HG03565 (cell line): ENCODE measurements around the gene FIP1L1.
A peak's percentile ranks its signal among the peaks of the same experiment; 100 is the strongest.
"Not testable (repeated sequence)": the region's sequence is repeated elsewhere in the genome, so short reads cannot be mapped to it uniquely, and the experiment has no call there.

ENCODE experiments used
- ATAC-seq: cut with Tn5 transposase; IDR thresholded peaks from one replicate; pipeline ENCODE4 v1.9.1; 2021; ENCODE audit warnings: mild to moderate bottlenecking, moderate library complexity; ENCODE audit not compliant: unreplicated experiment

FIP1L1 gene, protein sequence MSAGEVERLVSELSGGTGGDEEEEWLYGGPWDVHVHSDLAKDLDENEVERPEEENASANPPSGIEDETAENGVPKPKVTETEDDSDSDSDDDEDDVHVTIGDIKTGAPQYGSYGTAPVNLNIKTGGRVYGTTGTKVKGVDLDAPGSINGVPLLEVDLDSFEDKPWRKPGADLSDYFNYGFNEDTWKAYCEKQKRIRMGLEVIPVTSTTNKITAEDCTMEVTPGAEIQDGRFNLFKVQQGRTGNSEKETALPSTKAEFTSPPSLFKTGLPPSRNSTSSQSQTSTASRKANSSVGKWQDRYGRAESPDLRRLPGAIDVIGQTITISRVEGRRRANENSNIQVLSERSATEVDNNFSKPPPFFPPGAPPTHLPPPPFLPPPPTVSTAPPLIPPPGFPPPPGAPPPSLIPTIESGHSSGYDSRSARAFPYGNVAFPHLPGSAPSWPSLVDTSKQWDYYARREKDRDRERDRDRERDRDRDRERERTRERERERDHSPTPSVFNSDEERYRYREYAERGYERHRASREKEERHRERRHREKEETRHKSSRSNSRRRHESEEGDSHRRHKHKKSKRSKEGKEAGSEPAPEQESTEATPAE

DNA sequence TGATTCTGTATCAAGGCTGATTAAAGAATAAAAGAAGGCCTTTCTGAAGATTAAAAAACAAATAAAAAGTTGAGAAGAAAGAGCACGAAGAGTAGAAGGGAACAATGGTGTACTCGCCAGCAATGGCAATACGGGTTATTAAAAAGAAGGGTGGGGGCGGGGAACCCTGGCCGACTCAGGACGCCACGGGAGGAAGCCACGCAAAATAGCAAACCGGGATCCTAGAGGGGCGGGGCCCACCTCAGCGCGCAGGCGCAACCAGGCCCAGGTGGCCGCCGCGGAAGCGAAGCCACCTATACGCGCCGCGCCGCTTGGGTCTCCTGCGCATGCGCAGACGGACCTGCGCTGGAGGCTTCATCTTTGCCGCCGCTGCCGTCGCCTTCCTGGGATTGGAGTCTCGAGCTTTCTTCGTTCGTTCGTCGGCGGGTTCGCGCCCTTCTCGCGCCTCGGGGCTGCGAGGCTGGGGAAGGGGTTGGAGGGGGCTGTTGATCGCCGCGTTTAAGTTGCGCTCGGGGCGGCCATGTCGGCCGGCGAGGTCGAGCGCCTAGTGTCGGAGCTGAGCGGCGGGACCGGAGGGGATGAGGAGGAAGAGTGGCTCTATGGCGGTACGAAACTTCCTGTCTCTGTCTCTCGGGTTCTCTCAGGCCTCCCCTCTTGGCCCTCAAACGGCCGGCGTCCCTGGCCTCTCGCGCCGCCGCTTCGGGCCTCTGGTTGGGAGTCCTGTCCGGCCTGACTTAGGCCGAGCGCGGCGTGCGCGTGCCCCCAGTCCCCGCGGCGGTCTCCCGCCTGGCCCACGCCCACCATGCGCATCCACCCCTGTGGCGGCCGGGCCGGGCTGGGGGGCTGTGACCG is at the start of gene FIP1L1:
FIP1L1 (plus strand) TSS at position 323 of the 852 bp plus-strand sequence; CDS start at position 521, 198 bp downstream.
- ATAC-seq = peak; percentile 82

DNA sequence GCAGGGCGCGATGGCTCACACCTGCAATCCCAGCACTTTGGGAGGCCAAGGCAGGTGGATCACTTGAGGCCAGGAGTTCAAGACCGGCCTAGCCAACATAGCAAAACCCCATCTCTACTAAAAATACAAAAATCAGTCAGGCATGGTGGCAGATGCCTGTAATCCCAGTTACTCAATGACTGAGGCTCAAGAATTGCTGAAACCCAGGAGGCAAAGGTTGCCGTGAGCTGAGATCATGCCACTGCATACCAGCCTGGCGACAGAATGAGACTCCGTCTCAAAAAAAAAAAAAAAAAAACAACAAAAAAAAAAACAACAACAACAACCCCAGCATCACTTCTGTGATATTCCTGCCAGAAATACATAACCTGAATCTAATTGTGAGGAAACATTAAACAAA is 42.5 kb upstream of the FIP1L1 start:
- not testable (repeated sequence) for ATAC-seq

DNA sequence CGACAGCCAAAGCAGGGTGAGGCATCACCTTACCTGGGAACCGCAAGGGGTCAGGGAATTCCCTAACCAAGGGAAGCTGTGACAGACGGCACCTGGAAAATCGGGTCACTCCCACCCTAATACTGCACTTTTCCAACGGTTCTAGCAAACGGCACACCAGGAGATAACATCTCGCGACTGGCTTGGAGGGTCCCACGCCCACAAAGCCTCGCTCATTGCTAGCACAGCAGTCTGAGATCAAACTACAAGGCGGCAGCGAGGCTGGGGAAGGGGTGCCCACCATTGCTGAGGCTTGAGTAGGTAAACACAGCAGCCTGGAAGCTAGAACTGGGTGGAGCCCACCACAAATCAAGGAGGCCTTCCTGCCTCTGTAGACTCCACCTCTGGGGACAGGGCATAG is 37.3 kb upstream of the FIP1L1 start:
- not testable (repeated sequence) for ATAC-seq

DNA sequence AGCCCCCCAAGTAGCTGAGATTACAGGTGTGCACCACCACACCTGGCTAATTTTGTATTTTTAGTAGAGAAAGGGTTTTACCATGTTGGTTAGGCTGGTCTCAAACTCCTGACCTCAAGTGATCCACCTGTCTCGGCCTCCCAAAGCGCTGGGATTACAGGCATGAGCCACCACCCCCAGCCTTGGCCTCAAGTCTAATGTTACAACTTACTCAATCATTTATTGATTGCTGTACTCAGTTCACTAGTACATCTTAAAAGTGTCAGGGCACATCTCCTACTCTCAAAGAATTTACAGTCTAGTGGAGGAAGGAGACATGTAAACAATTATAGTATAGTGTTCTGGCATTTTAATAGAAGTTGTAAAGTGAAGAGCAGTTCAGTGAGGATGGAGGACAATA is 31.0 kb upstream of the FIP1L1 start:
- ATAC-seq = not testable (repeated sequence)

DNA sequence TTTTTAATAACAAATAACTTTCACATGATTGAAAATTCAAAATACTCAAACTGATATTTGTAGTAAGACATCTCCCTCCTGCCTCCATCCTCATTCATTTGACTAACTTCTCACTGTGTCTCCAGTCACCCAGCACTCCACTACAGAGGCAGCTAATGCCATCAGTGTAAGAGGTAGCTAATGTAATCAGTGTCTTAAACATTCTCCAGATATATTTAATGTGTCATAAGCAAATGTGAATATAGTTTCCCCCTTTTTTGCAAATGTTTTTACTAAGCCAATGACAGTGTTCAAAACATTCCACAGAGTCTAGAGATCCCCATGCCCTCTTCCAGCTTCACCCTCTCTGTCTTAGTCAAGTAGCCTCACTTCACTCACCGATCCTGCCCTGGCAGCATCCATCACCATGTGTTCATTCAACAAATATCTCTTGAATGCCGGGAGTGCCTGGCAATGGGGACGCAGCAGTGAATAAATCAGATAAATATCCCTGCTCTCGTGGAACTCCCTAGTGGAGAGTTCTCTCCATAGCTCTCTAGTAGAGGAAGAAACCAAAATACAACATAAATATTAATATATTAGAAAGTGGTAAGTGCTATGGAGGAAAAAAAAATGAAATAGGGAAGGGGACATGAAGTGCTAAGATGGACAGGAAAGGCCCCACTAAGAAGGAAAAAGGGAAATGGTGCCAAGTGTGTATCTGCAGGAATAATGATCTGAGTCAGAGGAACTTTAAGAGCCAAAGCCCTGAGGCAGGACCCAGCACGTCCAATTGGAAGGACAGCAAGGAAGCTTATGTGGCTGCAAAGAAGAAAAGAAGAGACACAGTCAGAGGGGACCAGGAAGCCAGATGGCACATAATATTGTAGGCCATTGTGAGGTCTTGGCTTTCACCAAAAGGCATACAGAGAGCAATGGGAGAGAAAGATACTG is 30.3 kb upstream of the FIP1L1 start:
- ATAC-seq = no peak

DNA sequence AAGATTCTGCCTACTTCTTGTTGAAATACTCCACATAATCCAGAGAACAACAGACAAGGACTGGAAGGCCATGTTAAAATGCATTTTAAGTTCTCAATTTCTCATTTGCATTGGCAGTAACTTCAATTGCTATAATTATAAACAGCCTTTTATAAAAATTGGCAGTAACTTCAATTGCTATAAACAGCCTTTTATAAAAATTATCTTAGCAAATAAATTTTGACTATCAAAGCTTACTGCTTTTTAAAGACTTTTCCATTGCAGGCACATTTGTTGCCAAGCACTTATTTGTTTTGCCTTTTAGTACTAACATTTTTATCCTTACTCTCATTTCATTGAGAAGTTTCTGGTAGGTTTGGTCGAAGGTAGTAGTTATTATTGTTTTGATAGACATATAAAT is 29.4 kb upstream of the FIP1L1 start:
- no peak for ATAC-seq

DNA sequence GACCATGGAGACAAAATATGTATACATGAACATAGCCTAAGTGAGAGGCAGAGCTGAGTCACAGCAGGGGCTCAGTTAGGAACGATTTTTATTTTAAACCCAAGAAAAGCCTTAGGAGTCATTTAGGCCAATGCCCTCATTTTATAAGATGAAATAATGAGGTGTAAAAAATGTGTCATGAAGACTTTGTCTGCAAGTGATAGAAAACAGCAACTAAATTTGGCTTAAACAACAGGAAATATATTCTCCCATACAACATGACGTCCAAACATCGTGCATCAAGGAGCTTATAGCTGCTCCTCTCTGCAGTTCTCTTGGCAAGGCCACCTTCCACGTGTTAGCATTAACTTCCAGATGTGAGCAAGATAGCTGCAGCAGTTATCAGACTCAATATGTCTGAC is 28.4 kb upstream of the FIP1L1 start:
- no peak for ATAC-seq

DNA sequence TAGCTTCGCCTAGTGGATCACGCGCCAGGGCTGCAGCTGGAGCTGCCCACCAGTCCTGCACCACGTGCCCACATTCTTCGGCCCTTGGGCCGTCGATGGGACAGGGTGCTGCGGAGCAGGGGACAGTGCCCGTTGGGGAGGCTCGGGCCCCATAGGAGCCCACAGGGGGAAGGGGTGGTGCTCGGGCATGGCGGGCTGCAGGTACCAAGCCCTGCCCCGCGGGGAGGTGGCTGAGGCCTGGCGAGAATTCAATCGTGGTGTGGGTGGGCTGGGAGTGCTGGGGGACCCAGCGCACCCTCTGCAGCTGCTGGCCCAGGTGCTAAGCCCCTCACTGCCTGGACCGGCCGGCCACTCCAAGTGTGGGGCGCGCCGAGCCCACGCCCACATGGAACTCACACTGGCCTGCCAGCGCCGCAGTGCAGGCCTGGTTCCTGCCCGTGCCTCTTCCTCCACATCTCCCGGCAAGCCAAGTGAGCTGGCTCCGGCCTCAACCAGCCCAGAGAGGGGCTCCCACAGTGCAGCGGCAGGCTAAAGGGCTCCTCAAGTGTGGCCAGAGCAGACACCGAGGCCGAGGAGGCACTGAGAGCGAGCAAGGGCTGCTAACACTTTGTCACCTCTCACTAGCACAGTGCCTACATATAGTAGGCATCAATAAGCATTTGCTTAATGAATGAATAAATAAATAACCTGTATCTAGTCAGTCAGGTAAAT is 23.3 kb upstream of the FIP1L1 start:
- ATAC-seq = no peak

DNA sequence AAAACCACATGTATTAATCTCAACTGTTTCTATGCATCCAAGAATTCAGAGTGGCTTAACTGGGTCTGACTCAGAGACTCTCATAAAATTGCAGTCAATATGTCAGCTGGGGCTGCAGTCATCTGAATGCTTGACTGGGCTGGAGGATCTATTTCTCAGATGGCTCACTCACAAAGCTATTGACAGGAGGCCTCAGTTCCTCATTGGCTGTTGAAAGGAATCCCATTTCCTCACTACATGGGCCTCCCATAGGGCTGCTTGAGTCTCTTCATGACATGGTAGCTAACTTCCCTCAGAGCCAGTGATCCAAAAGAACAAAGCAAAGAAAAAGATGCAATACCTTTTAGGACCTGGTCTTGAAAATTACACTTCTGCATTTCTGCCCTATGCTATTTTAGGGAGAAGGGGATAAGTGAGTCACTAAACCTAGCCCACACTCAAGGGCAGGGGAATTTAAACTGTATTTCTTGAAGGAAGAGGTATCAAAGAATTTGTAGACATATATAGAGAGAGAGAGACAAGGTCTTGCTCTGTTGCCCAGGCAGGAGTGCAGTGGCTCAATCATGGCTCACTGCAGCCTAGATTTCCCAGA is 21.4 kb upstream of the FIP1L1 start:
- ATAC-seq = no peak

DNA sequence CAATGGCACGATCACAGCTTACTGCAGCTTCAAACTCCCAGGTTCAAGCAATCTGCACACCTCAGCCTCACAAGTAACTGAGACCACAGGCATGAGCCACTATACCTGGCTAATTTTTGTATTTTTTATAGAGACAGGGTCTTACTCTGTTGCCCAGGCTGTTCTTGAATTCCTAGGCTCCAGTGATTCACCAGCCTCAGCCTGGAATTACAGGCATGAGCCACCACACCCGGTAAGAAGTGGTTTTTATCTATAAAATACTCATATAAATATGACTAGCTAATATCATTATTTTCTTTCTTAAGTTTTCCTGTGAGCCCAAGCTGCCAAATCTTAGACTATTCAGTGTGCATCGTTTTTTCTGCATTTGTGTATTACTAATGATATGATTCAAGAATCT is 16.0 kb upstream of the FIP1L1 start:
- ATAC-seq = no peak

DNA sequence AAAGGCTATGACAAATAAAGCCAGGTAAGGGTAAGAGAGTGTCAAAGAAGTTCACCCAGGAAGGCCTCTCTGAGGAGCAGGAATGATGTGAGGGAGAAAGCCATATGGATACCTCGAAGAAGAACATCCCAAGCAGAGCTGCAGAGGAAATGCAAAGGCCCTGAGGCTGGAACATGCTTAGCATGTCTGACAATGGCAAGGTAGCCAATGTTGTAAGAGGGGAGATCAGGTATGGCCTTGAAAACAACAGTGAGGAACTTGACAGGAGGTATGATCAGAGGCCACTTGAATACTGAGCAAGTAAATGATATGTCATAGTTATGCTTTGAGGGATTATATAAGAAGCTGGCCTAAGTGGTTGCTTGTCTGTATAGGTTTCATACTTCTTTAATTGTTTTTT is 15.3 kb upstream of the FIP1L1 start:
- ATAC-seq = no peak

DNA sequence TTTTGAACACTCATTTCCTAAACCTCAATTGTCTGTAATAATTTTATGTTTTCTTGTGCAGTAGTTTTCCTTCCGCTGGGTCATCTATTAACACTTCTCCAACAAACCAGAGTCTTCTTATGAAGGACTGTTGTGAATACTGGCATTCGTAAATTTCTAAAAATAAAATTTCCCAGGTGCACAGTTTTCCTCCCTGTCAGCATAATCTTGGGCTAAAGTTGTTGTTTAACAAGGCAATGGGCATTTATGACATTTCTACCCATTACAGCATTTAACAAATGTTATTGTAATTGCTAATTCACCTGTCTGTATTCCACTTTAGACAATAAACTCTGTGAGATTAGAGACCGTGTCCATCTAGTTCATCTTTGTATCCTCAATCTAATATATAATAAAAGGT is 12.8 kb upstream of the FIP1L1 start:
- no peak for ATAC-seq

DNA sequence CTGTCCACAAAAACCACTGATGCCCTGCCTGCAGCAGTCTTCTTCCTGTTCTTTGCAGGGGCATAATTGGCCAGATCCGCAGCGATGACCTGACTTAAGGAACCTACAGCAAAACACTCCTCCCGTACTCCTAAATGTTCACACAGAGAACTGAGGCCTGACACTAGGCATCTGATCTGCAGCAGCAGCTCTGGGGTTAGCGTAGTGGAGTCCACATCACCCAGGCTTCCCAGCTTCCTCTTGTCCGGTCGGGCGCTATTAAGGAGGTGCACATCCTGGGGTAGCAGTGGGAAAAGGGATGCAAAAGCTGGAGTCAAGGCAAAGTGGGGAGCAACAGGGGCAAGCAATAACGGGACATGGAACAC is 12.3 kb upstream of the FIP1L1 start:
- ATAC-seq = no peak

DNA sequence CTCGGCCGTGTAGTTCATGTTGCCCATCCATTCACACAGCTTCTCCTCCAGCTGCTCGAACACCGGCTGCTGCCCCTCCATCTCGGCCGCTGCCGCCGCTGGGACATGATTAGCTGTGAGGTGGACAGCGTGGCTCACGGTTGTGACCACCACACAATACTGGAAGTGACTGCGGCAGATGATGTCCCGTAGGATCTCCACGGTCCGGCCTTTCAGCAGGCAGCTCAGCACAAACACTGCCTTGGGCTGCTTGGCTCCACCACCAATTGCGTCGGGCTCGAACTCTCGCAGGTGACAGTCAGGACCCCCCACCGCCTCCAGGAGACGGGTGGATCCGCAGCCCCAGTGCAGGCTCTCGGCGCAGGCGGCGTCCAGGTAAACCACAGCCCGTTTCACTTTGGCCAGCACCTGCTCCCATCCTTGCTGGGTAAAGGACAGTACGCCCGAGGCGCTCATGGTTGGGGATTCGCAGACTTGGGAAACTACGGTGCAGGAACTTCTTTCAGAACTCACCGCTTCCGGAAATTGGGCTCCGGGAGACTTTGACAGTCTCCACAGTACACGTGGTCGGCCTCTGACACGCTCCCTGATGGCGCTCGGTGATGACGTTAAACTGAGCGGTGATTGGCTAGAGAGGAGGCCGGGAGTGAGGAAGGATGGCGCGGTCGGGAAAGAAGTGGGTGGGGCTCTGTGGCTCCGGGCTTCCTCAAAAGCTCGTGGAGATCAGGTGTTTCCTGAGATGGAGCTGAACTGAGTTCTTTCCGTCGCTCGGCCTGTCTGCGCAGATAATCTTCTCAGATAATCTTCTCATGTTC is 11.7 kb upstream of the FIP1L1 start, which contains the start of gene SCFD2:
SCFD2 (minus strand) TSS at position 576 of the 815 bp plus-strand sequence.
- peak; percentile 94 for ATAC-seq

DNA sequence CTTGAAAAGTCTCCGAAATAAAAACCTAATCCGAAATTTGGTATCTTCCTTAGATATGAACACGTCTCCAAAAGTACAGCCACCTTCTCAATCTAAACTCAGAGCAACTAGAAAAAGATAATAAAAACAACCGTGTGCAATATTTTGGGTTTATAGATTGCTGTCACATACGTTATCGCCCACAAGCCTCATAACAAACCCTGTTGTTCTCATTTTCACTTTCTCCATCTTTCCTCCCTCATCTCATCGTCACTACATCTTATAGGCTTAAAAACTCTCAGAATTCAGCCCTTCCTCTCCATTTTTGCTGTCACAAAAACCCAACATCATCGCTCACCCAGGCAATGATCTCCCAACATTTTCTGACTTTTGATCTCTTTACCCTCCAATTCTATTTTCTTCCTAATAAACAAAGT is 11.1 kb upstream of the FIP1L1 start:
- peak; percentile 13 for ATAC-seq

DNA sequence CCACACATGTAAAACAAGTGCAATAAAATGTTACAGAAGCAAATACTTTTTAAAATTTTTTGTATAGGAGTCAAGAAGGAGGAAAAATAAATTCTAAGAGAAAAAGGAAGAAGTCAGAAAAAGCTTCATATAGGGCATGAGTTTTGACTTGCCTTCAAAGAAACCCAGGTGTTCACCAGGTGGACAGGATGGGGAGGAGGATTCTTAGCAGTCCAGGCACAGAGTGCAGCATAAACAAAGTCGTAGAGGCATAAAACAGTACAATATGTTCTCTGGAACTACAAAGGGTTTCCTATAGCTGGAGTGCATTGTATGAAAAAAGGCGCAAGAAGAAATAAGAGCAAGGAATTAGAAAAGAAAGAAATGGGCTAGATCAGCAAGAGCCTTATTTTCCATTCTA is 9.7 kb upstream of the FIP1L1 start:
- no peak for ATAC-seq

DNA sequence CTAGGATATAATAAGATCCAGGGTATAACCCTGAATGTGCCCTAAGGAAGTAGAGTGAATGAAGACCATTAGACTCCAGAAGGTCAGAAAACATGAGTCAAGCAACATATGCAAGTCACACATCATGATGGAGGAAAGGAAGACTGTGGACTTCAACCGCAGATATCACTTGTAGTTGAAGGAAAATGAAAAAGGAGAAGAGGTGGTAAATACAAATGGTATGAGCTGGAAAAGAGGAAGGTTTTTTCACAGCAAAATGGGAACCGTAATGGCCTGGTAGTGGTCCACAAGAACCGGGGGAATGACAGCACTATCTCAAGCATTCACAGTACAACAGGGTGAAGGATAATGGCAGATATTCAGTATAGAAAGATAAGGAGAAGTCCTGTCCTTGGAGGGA is 6.4 kb upstream of the FIP1L1 start:
- no peak for ATAC-seq

DNA sequence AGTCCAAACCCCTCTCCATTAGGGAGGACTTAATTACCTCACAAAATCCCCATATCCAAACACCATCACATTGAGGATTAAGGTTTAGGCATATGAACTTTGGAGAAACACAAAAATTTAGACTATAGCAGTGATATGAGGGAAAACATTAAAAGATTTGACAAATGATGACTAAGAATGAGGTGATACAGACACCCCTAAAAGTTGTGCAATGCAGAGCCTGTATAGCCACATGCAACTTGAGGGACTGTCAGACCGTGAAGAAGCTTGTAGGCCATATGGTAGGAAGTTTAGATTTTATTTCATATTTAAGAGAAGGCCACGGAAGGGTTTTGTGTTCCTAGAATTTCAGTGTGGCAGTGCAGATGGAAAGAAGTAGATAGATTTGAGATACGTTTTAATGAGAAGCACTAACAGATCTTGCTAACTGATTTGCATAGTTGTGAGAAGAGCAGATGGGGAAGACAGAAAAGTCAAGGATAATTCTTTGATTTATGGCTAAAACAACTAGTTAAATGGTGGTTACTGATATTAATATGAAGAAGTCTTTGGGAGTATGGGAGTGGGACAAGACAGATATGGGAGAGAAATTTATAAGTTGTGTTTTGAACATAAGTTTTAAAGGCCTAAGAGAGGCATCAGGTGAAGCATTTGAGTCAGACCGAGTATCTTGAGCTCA is 5.5 kb upstream of the FIP1L1 start:
- no peak for ATAC-seq
